ENCODE results near the gene EPC2. TPM values are rescaled to one million over a fixed set of nuclear protein-coding genes. Genes with fewer than 3 reads are reported as not detected.

The EPC2 gene
- polyA plus RNA-seq, 1 donor, result 27.9 TPM

- DNase-seq, result no peak
- Histone ChIP-seq H3K9me3 (ENCODE audit: control insufficient read depth, low read depth, low read length) (peaks cover 11% of the 10 kb centered on the region), H3K4me1 (ENCODE audit: control insufficient read depth, insufficient read depth, low read length) (no peaks in the 10 kb centered on the region), H3K4me3 (ENCODE audit: low read length) (no peak overlapping the region), H3K27me3 (ENCODE audit: control insufficient read depth, insufficient read depth, low read length) (no peaks in the 10 kb centered on the region), H3K27ac (ENCODE audit: low read length) (no peak overlapping the region), H3K36me3 (ENCODE audit: control insufficient read depth, insufficient read depth, low read length) (peaks cover 16% of the 10 kb centered on the region)
- WGBS (ENCODE audit: insufficient coverage, low lambda C conversion rate), result 96% methylated on average over 3 of the region's 4 CpGs
Measured at GRCh38 chr2:148699830-148700229, 55.3 kb downstream of the EPC2 start.

GRCh38 chr2:148701039-148701438 is 56.5 kb downstream of the EPC2 start:
- Histone ChIP-seq H3K9me3 (ENCODE audit: control insufficient read depth, low read depth, low read length) (peaks cover 11% of the 10 kb centered on the region), H3K4me1 (ENCODE audit: control insufficient read depth, insufficient read depth, low read length) (no peaks in the 10 kb centered on the region), H3K36me3 (ENCODE audit: control insufficient read depth, insufficient read depth, low read length) (peaks cover 16% of the 10 kb centered on the region), H3K27ac (ENCODE audit: low read length) (no peak overlapping the region), H3K27me3 (ENCODE audit: control insufficient read depth, insufficient read depth, low read length) (no peaks in the 10 kb centered on the region), H3K4me3 (ENCODE audit: low read length) (no peak overlapping the region)
- DNase-seq, result no peak
- 100% methylated on average over 2 of the region's 3 CpGs for WGBS (ENCODE audit: insufficient coverage, low lambda C conversion rate)

DNA sequence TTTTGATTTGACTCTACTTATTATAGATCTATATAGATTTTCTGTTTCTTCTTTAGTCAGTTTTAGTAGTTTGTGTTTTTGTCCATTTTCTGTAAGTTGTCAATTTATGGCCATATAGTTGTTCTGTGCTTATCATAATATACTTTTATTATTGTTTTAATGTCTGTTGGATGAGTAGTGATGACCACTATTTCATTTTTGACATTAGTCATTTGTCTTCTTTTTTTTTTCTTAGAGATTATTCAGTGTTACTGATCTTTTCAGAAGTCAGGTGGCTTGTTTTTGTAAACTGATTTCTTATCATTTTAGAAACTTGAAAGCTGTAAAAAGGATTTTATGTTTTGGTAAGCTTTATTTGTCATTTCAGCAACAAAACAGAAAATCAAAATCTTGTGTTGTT is 57.3 kb downstream of the EPC2 start:
- Histone ChIP-seq H3K9me3 (ENCODE audit: control insufficient read depth, low read depth, low read length) (peaks cover 11% of the 10 kb centered on the region), H3K4me1 (ENCODE audit: control insufficient read depth, insufficient read depth, low read length) (no peaks in the 10 kb centered on the region), H3K27me3 (ENCODE audit: control insufficient read depth, insufficient read depth, low read length) (no peaks in the 10 kb centered on the region), H3K27ac (ENCODE audit: low read length) (no peak overlapping the region), H3K36me3 (ENCODE audit: control insufficient read depth, insufficient read depth, low read length) (peaks cover 16% of the 10 kb centered on the region), H3K4me3 (ENCODE audit: low read length) (no peak overlapping the region)
- no peak for DNase-seq

DNA sequence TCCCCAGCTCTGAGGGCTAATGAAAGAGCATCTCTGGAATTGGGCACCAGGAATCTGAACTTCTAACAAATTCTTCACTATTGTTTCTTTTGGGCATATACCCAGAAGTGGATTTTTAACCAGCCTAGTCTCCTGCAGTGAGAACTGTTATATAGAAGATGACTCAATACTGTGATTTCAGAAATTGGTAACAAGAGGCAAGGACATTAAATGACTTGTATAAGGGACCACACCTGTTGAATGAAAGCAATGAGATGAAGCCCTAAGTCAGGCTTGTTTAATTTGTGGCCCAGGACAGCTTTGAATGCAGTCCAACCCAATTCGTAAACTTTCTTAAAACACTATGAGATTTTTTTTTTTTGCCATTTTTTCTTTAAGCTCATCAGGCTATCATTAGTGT is 57.9 kb downstream of the EPC2 start:
- H3K27me3 ChIP-seq (ENCODE audit: control insufficient read depth, insufficient read depth, low read length), result no peaks in the 10 kb centered on the region
- H3K4me1 ChIP-seq (ENCODE audit: control insufficient read depth, insufficient read depth, low read length), result no peaks in the 10 kb centered on the region
- H3K9me3 ChIP-seq (ENCODE audit: control insufficient read depth, low read depth, low read length), result peaks cover 11% of the 10 kb centered on the region
- no peak overlapping the region for H3K27ac ChIP-seq (ENCODE audit: low read length)
- 100% methylated on average over 1 of the region's 1 CpG for WGBS (ENCODE audit: insufficient coverage, low lambda C conversion rate)
- no peak overlapping the region for H3K4me3 ChIP-seq (ENCODE audit: low read length)
- DNase-seq, result no peak
- H3K36me3 ChIP-seq (ENCODE audit: control insufficient read depth, insufficient read depth, low read length), result peaks cover 13% of the 10 kb centered on the region

GRCh38 chr2:148704247-148704646 is 59.7 kb downstream of the EPC2 start:
- no peak for DNase-seq
- peaks cover 13% of the 10 kb centered on the region for H3K36me3 ChIP-seq (ENCODE audit: control insufficient read depth, insufficient read depth, low read length)
- no peaks in the 10 kb centered on the region for H3K4me1 ChIP-seq (ENCODE audit: control insufficient read depth, insufficient read depth, low read length)
- peaks cover 11% of the 10 kb centered on the region for H3K9me3 ChIP-seq (ENCODE audit: control insufficient read depth, low read depth, low read length)
- no peak overlapping the region for H3K27ac ChIP-seq (ENCODE audit: low read length)
- H3K4me3 ChIP-seq (ENCODE audit: low read length), result no peak overlapping the region
- H3K27me3 ChIP-seq (ENCODE audit: control insufficient read depth, insufficient read depth, low read length), result no peaks in the 10 kb centered on the region

GRCh38 chr2:148716378-148716920 is 71.9 kb downstream of the EPC2 start:
- H3K9me3 ChIP-seq (ENCODE audit: control insufficient read depth, low read depth, low read length), result peaks cover 5% of the 10 kb centered on the region
- no peak for DNase-seq
- no peak overlapping the region for H3K4me3 ChIP-seq (ENCODE audit: low read length)
- H3K27me3 ChIP-seq (ENCODE audit: control insufficient read depth, insufficient read depth, low read length), result no peaks in the 10 kb centered on the region
- peaks cover 2% of the 10 kb centered on the region for H3K36me3 ChIP-seq (ENCODE audit: control insufficient read depth, insufficient read depth, low read length)
- H3K27ac ChIP-seq (ENCODE audit: low read length), result no peak overlapping the region
- no CpG with 5 or more reads among the region's 2 CpGs for WGBS (ENCODE audit: insufficient coverage, low lambda C conversion rate)
- H3K4me1 ChIP-seq (ENCODE audit: control insufficient read depth, insufficient read depth, low read length), result no peaks in the 10 kb centered on the region

GRCh38 chr2:148718039-148718438 is 73.5 kb downstream of the EPC2 start:
- H3K36me3 ChIP-seq (ENCODE audit: control insufficient read depth, insufficient read depth, low read length), result peaks cover 2% of the 10 kb centered on the region
- H3K27ac ChIP-seq (ENCODE audit: low read length), result no peak overlapping the region
- H3K9me3 ChIP-seq (ENCODE audit: control insufficient read depth, low read depth, low read length), result peaks cover 5% of the 10 kb centered on the region
- no peak for DNase-seq
- no peaks in the 10 kb centered on the region for H3K27me3 ChIP-seq (ENCODE audit: control insufficient read depth, insufficient read depth, low read length)
- 100% methylated on average over 1 of the region's 3 CpGs for WGBS (ENCODE audit: insufficient coverage, low lambda C conversion rate)
- no peaks in the 10 kb centered on the region for H3K4me1 ChIP-seq (ENCODE audit: control insufficient read depth, insufficient read depth, low read length)
- no peak overlapping the region for H3K4me3 ChIP-seq (ENCODE audit: low read length)

- H3K9me3 ChIP-seq (ENCODE audit: control insufficient read depth, low read depth, low read length), result peaks cover 5% of the 10 kb centered on the region
- no peak for DNase-seq
- WGBS (ENCODE audit: insufficient coverage, low lambda C conversion rate), result no CpG with 5 or more reads among the region's 6 CpGs
- no peak overlapping the region for H3K27ac ChIP-seq (ENCODE audit: low read length)
- H3K4me3 ChIP-seq (ENCODE audit: low read length), result no peak overlapping the region
- peaks cover 2% of the 10 kb centered on the region for H3K36me3 ChIP-seq (ENCODE audit: control insufficient read depth, insufficient read depth, low read length)
- H3K27me3 ChIP-seq (ENCODE audit: control insufficient read depth, insufficient read depth, low read length), result no peaks in the 10 kb centered on the region
- no peaks in the 10 kb centered on the region for H3K4me1 ChIP-seq (ENCODE audit: control insufficient read depth, insufficient read depth, low read length)
Measured at GRCh38 chr2:148719195-148719749, 74.7 kb downstream of the EPC2 start.

GRCh38 chr2:148719941-148720436 is 75.4 kb downstream of the EPC2 start:
- DNase-seq, result no peak
- Histone ChIP-seq H3K4me3 (ENCODE audit: low read length) (no peak overlapping the region), H3K36me3 (ENCODE audit: control insufficient read depth, insufficient read depth, low read length) (peaks cover 2% of the 10 kb centered on the region), H3K27me3 (ENCODE audit: control insufficient read depth, insufficient read depth, low read length) (no peaks in the 10 kb centered on the region), H3K4me1 (ENCODE audit: control insufficient read depth, insufficient read depth, low read length) (no peaks in the 10 kb centered on the region), H3K9me3 (ENCODE audit: control insufficient read depth, low read depth, low read length) (peaks cover 5% of the 10 kb centered on the region), H3K27ac (ENCODE audit: low read length) (no peak overlapping the region)
- no CpG with 5 or more reads among the region's 2 CpGs for WGBS (ENCODE audit: insufficient coverage, low lambda C conversion rate)

DNA sequence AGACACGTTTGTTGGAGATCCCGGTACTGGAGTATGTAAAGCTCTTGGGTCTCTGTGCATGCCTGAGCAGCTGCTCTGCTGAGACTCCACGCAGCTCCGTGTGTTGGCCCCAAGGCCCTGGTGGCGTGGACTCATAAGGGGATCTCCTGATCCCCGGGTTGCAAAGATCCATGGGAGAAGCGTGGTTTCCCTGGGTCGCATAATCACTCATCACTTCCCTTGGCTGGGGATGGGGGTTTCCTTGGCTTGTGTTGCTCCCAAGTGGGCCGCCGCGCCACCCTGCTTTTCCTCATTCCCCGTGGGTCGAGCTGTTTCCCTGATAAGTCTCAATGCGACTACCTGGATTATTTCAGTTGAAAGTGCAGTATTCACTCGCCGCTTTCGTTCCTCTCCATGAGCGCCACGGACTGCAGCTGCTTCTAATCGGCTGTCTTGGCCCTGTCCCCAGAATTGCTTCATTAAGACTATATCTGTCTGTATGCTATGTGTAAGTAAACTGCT is 76.0 kb downstream of the EPC2 start:
- Histone ChIP-seq H3K27ac (ENCODE audit: low read length) (no peak overlapping the region), H3K4me1 (ENCODE audit: control insufficient read depth, insufficient read depth, low read length) (no peaks in the 10 kb centered on the region), H3K36me3 (ENCODE audit: control insufficient read depth, insufficient read depth, low read length) (peaks cover 2% of the 10 kb centered on the region), H3K9me3 (ENCODE audit: control insufficient read depth, low read depth, low read length) (no peaks in the 10 kb centered on the region), H3K4me3 (ENCODE audit: low read length) (no peak overlapping the region), H3K27me3 (ENCODE audit: control insufficient read depth, insufficient read depth, low read length) (no peaks in the 10 kb centered on the region)
- no CpG with 5 or more reads among the region's 20 CpGs for WGBS (ENCODE audit: insufficient coverage, low lambda C conversion rate)
- DNase-seq, result peak in 1 of 2 donors; percentile 7

DNA sequence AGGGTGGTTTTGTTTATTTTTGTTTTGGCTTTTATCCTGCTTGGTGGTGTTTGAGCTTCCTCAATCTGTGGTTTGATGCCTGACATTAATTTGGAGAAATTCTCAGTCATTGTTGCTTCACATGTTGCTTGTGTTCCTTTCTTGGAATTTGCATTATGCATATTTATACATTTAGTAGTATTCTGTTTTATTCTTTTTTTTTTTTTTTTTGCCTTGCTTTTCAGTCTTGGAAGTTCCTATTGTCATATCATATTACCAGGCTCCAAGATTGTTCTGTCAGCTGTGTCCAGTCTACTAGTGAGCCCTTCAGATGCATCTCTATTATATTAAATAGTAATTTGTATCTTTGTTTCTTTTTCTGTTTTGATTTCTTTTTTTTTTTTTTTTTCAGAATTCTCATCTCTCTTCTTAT is 77.0 kb downstream of the EPC2 start:
- H3K9me3 ChIP-seq (ENCODE audit: control insufficient read depth, low read depth, low read length), result no peaks in the 10 kb centered on the region
- no peak overlapping the region for H3K27ac ChIP-seq (ENCODE audit: low read length)
- no peaks in the 10 kb centered on the region for H3K4me1 ChIP-seq (ENCODE audit: control insufficient read depth, insufficient read depth, low read length)
- no peak overlapping the region for H3K4me3 ChIP-seq (ENCODE audit: low read length)
- H3K27me3 ChIP-seq (ENCODE audit: control insufficient read depth, insufficient read depth, low read length), result no peaks in the 10 kb centered on the region
- no peak for DNase-seq
- peaks cover 2% of the 10 kb centered on the region for H3K36me3 ChIP-seq (ENCODE audit: control insufficient read depth, insufficient read depth, low read length)
